ENCODE data around the gene DBH. TPM values are rescaled to one million over a fixed set of nuclear protein-coding genes. Genes with fewer than 3 reads are reported as not detected.

Gene DBH
- total and polyA plus RNA-seq, 2 donors (not counting 1 experiment from before 2014, with no cell fraction given) = not detected

DNA sequence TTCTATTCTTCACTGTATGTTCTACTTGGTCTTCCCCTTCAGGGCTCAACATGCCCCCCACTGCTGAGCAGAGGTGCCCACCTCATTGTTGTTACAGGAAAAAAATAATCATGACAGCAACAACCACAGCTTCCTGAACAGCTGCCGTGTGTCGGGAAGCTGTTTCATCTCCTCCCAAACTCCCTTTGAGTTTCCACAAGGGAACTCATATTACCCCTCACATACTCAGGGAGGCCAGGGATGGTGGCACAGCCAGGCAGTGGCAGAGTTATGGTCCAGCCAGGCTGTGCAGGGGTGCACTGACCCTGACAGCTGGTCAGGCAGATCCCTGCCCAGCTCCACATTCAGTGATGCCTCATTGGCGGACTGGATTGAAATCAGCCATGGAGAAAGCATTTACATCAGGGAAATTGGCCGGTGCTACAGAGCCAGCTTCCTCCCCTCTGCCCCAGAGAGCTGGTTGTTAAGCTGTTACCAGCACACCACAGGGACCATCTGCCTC lies 64.7 kb downstream of the DBH start:
- H3K79me2 ChIP-seq (ENCODE audit: control insufficient read depth, insufficient read depth, low read length) = no peaks in the 10 kb centered on the region

More for the DNA sequence above, 64.7 kb downstream of the DBH start:
- peak overlapping the region; percentile 85 for H3K4me3 Mint-ChIP-seq
- Histone ChIP-seq H4K20me1 (ENCODE audit: control insufficient read depth, insufficient read depth, low read length, poor library complexity, severe bottlenecking) (no peaks in the 10 kb centered on the region), H3K9ac (ENCODE audit: low read length) (no peak overlapping the region), H3K9me3 (ENCODE audit: control extremely low read depth in 1 of 3, control insufficient read depth in 2 of 3, insufficient read depth in 1 of 3, low read length in 2 of 3) (peaks cover 0 to 4% (median 0%) of the 10 kb centered on the region in 3 donors), H2AFZ (ENCODE audit: insufficient read depth, low read depth, low read length, poor library complexity, severe bottlenecking) (peak overlapping the region; percentile 31), H3K4me2 (replicated peaks; ENCODE audit: low read depth, low read length, poor library complexity, severe bottlenecking) (peak overlapping the region; percentile 74), H3K4me3 (ENCODE audit: control extremely low read depth in 1 of 5, extremely low read depth in 1 of 5, insufficient read depth in 1 of 5, low read depth in 2 of 5, low read length in 4 of 5) (no peak overlapping the region), H3K36me3 (replicated peaks in 1 of 2; ENCODE audit: control extremely low read depth in 1 of 2, control insufficient read depth in 1 of 2, extremely low read depth in 1 of 2, insufficient read depth in 2 of 2, low read length in 1 of 2) (no peaks in the 10 kb centered on the region), H3K4me1 (ENCODE audit: control insufficient read depth in 2 of 2, insufficient read depth in 2 of 2, low read length in 2 of 2) (peaks cover 16 to 28% of the 10 kb centered on the region in 2 donors), H3K27ac (ENCODE audit: low read length in 2 of 2) (no peak overlapping the region), H3K27me3 (replicated peaks in 1 of 4; ENCODE audit: control extremely low read depth in 1 of 4, control insufficient read depth in 3 of 4, insufficient read depth in 4 of 4, low read length in 3 of 4) (peaks cover 0 to 19% (median 6%) of the 10 kb centered on the region in 4 experiments)
- DNase-seq (no peak), ATAC-seq (ENCODE audit: low read depth) (no peak)
- peaks cover 26% of the 10 kb centered on the region for H3K4me1 Mint-ChIP-seq
- CTCF ChIA-PET = interaction anchor here (0.9 to 1.6 kb wide), 2 partner anchors 30 to 42 kb away, joined by 3 to 7 read pairs; no protein-coding TSS in a partner anchor
- TF ChIP-seq CTCF (IDR thresholded peaks at IDR 0.05) = no peak
- TF ChIP-seq EZH2 (IDR thresholded peaks at IDR 0.05; ENCODE audit: borderline replicate concordance, insufficient read depth, low read depth, low read length, poor library complexity, severe bottlenecking) = no peak
- H3K27me3 Mint-ChIP-seq = peaks cover 33% of the 10 kb centered on the region
- no peaks in the 10 kb centered on the region for H3K9me3 Mint-ChIP-seq (ENCODE audit: insufficient read depth)
- intact Hi-C loops (cut with micrococcal nuclease) = no loop called here
- WGBS (ENCODE audit: insufficient coverage) = 17% methylated on average over 4 of the region's 4 CpGs
- H3K27ac Mint-ChIP-seq = peak overlapping the region; percentile 56
- POLR2A ChIA-PET = no interaction called here
